Neural crest cell (in vitro differentiated cells): ENCODE data around the gene HOXC6. TPM values are rescaled to one million over a fixed set of nuclear protein-coding genes. Genes with fewer than 3 reads are reported as not detected.

Experiments
- DNase-seq: peaks from one replicate; pipeline ENCODE4 v3.0.0; 2021; ENCODE audit warnings: low read depth, mixed read lengths, low spot score
- H3K27ac Mint-ChIP-seq: one replicate; pipeline ENCODE4 v1.8.0; 2021; ENCODE audit warnings: mild to moderate bottlenecking, mixed read lengths; ENCODE audit not compliant: unreplicated experiment
- H3K27me3 Mint-ChIP-seq: 2 replicates; pipeline ENCODE4 v1.8.0; 2021; ENCODE audit warnings: low read depth, mild to moderate bottlenecking, mixed read lengths
- H3K36me3 Mint-ChIP-seq: 2 replicates; pipeline ENCODE4 v1.8.0; 2021; ENCODE audit warnings: low read depth, mild to moderate bottlenecking, mixed read lengths
- H3K4me1 Mint-ChIP-seq: 2 replicates; pipeline ENCODE4 v1.8.0; 2021; ENCODE audit warnings: mixed read lengths
- H3K4me3 Mint-ChIP-seq: one replicate; pipeline ENCODE4 v1.8.0; 2021; ENCODE audit warnings: mild to moderate bottlenecking, mixed read lengths
- H3K9me3 Mint-ChIP-seq: 2 replicates; pipeline ENCODE4 v1.8.0; 2021; ENCODE audit warnings: mixed read lengths
- total RNA-seq: library from RNA; stranded (reverse); gene quantifications from 2 replicates; pipeline ENCODE4 v1.2.1, GENCODE V29; 2021
- TF ChIP-seq, protein P1 (sequence below): fragments of 200-600 bp; sonication (generic); conservative IDR thresholded peaks from 2 replicates; pipeline ENCODE4 v1.5.0; 2021; ENCODE audit warnings: antibody characterized with exemption, mild to moderate bottlenecking

Gene HOXC6
- total RNA-seq, 1 donor from 2014 or later, result 11.0 TPM

DNA sequence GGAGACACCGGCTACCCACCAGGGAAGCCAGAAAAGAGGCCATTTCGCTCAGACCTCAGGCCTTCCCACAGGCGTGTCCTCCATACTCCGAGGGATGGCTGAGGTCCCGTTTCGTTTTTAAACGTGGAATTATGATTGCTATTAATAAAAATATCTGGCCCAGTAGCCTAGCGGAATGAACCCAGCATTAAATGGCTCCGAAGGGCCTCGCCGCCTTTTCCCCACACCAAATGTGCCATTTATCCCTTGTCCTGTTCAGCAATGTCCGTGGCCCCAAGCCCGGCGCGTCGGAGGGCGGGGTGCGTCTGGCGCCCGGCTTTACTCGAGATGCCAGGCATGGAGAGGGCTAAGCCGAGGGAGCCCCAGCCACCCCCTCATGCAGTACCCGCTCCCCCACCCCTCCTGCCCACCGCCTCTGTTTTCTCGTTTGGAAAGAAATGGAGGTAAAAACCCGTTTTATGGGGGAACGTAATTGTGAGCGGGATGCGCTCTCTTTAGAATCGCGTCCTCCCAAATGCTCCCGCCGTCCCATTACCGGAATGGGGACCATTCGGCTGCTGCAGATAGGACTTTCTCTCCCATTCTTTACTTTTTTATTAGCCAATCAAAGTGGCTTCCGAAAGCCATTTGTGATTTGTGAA, 13.7 kb upstream of the HOXC6 start:
- no peak overlapping the region for H3K27ac Mint-ChIP-seq
- peaks cover 6% of the 10 kb centered on the region for H3K4me1 Mint-ChIP-seq
- peaks cover 2% of the 10 kb centered on the region for H3K36me3 Mint-ChIP-seq
- TF ChIP-seq, protein P1, sequence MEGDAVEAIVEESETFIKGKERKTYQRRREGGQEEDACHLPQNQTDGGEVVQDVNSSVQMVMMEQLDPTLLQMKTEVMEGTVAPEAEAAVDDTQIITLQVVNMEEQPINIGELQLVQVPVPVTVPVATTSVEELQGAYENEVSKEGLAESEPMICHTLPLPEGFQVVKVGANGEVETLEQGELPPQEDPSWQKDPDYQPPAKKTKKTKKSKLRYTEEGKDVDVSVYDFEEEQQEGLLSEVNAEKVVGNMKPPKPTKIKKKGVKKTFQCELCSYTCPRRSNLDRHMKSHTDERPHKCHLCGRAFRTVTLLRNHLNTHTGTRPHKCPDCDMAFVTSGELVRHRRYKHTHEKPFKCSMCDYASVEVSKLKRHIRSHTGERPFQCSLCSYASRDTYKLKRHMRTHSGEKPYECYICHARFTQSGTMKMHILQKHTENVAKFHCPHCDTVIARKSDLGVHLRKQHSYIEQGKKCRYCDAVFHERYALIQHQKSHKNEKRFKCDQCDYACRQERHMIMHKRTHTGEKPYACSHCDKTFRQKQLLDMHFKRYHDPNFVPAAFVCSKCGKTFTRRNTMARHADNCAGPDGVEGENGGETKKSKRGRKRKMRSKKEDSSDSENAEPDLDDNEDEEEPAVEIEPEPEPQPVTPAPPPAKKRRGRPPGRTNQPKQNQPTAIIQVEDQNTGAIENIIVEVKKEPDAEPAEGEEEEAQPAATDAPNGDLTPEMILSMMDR, result no peak
- peak overlapping the region; percentile 65 for H3K4me3 Mint-ChIP-seq
- DNase-seq, result no peak
- H3K9me3 Mint-ChIP-seq, result no peaks in the 10 kb centered on the region
- H3K27me3 Mint-ChIP-seq, result peaks cover 98% of the 10 kb centered on the region

DNA sequence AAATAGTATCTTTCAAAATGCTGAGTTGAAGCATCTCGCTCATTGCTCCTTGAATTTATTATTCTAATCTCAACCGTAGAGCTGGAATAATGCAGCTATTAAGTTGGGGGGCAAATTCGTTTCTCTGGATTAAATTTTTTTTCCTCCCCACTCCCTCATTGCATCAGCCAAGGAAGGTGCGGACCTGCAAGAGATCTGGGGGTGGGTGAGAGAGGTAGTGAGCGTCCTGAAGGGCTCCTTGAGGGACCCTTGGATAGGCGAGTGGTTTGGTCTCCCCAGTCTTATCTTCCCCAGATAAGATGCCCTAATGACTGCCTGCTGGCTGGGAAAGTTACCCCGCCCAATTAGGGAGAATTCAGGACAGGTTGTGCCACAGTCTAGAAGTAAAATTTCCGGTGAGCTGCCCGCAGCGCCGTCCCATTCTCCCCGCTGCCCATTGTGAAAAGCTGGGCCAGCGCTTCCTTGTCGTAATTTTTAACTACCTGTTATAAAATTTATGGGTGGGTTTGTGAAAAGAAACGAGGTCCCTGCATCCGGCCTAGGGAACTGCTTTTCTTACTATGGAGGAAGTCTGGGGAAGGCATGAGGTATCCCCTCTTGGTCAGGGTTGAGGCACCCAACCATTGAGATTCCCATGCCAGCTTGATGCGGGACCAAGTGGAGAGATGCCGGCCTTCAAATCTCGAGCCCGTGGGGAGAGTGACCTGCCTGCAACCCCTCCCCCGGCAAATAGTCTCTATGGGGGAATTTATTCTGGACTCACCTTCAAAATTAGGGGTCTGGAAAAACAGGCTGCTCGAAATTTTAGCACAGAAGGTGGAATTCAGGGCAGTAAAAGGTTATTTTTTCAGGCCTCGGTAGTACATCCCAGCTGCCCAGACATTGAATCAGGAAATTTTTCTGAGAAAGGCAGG, 13.0 kb upstream of the HOXC6 start:
- Mint-ChIP-seq H3K27ac (no peak overlapping the region), H3K36me3 (peaks cover 2% of the 10 kb centered on the region), H3K4me3 (peak overlapping the region; percentile 69), H3K4me1 (peaks cover 10% of the 10 kb centered on the region), H3K9me3 (no peaks in the 10 kb centered on the region), H3K27me3 (peaks cover 98% of the 10 kb centered on the region)
- DNase-seq, result no peak
- TF ChIP-seq, protein P1, result no peak

DNA sequence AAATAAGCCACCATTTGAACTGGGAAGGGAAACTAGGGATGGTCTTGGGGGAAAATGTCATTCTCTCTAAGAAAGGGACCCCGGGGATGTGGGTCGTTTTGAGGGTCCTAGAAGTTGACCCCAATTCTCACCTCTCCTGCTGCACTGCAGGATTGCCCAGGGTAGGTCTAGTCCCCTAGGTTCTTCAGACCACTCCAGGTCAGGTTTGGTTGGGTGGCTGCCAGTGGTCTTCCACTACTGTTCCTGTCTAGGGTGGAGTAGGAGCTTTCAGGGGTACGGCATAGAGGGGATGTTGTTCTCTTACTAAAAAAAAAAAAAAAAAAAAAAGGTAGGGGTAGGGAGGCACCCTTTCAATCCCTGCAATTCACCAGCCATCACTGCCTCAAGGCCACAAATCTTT, 12.2 kb upstream of the HOXC6 start:
- Mint-ChIP-seq H3K4me3 (peak overlapping the region; percentile 69), H3K36me3 (peaks cover 2% of the 10 kb centered on the region), H3K9me3 (no peaks in the 10 kb centered on the region), H3K4me1 (peaks cover 10% of the 10 kb centered on the region), H3K27me3 (peaks cover 98% of the 10 kb centered on the region), H3K27ac (no peak overlapping the region)
- DNase-seq, result no peak
- TF ChIP-seq, protein P1, result no peak

DNA sequence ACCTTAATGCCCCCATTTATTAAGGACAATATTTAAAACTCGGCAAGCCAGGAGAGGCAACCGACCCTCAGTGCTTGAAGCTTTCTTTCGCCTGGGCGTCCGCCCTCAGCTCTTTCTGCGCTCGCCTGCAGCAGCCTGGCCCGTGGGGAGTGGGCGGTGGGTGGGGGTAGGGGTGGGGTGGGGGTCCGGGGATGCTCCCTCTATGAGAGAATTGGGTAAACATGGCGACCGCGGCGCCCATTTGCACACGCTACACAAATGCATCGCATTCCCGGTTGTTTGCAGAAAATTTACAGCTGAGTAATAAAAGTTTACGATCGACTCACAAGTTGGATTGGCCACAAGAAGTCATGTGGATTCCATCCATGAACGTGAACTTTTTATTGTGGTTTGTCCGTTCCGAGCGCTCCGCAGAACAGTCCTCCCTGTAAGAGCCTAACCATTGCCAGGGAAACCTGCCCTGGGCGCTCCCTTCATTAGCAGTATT, 11.7 kb upstream of the HOXC6 start:
- Mint-ChIP-seq H3K4me1 (peaks cover 12% of the 10 kb centered on the region), H3K27me3 (peaks cover 98% of the 10 kb centered on the region), H3K27ac (no peak overlapping the region), H3K9me3 (no peaks in the 10 kb centered on the region), H3K36me3 (peaks cover 2% of the 10 kb centered on the region), H3K4me3 (peak overlapping the region; percentile 69)
- DNase-seq, result no peak
- TF ChIP-seq, protein P1, result no peak

DNA sequence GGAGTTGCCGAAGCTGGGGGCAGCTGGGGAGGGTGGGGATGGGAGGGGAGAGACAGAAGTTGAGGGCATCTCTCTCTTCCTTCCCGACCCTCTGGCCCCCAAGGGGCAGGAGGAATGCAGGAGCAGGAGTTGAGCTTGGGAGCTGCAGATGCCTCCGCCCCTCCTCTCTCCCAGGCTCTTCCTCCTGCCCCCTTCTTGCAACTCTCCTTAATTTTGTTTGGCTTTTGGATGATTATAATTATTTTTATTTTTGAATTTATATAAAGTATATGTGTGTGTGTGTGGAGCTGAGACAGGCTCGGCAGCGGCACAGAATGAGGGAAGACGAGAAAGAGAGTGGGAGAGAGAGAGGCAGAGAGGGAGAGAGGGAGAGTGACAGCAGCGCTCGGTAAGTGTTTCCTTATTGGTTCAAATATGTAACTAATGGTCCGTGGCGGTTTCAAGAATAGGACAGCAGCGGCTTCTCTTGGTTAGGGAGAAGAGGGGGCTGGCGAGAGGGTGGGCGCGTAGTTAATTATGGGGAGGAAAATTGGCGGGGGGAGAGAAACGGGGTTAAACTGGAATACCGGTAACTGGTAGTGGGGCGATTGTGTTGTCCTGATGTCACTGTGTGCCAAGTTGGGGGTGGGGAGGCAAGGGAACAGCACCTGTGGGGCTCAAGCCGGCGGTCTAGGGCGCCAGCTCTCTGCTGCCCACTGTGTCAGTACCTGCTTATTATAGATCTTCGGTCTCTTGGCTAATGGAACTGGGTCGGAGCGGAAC, 11.0 kb upstream of the HOXC6 start:
- no peaks in the 10 kb centered on the region for H3K9me3 Mint-ChIP-seq
- no peak for DNase-seq
- H3K36me3 Mint-ChIP-seq, result peaks cover 2% of the 10 kb centered on the region
- H3K4me3 Mint-ChIP-seq, result peak overlapping the region; percentile 87
- TF ChIP-seq, protein P1, result no peak
- peaks cover 14% of the 10 kb centered on the region for H3K4me1 Mint-ChIP-seq
- H3K27ac Mint-ChIP-seq, result no peak overlapping the region
- H3K27me3 Mint-ChIP-seq, result peaks cover 98% of the 10 kb centered on the region
